Tibial artery (tissue), 4 donors: ENCODE results near the gene MSH3.
"Not testable (repeated sequence)": the region's sequence is repeated elsewhere in the genome, so short reads cannot be mapped to it uniquely, and the experiment has no call there.

Experiments used
- DNase-seq, 2 donors: peaks; one replicate each; pipeline ENCODE4 v3.0.0-alpha.2; 2019
- H3K27ac ChIP-seq, 2 donors: fragments of 200-600 bp; sonication (generic) in 1 of 2; 1 replicate in 1 of 2; 2 replicates in 1 of 2; pipeline ENCODE4 v1.5.1; 2018 to 2019; ENCODE audit warnings: mild to moderate bottlenecking in 1 of 2
- H3K27me3 ChIP-seq, 2 donors: fragments of 200-600 bp; sonication (generic) in 1 of 2; one replicate each; pipeline versions ENCODE4 v1.5.1 to v1.6.0; 2016 to 2019
- H3K36me3 ChIP-seq, 3 donors: fragments of 200-600 bp; sonication (generic) in 2 of 3; one replicate each; pipeline ENCODE4 v1.5.1; 2016 to 2019; ENCODE audit warnings: mild to moderate bottlenecking in 2 of 3
- H3K4me1 ChIP-seq, 4 donors: fragments of 200-600 bp; sonication (generic) in 2 of 4; 1 replicate in 3 of 4; 2 replicates in 1 of 4; pipeline ENCODE4 v1.5.1; 2016 to 2019
- H3K4me3 ChIP-seq, 2 donors: fragments of 200-600 bp; sonication (generic) in 1 of 2; 1 replicate in 1 of 2; 2 replicates in 1 of 2; pipeline ENCODE4 v1.5.1; 2018 to 2019; ENCODE audit warnings: mild to moderate bottlenecking in 2 of 2
- H3K9me3 ChIP-seq, 3 donors: fragments of 200-600 bp; sonication (generic) in 1 of 3; one replicate each; pipeline ENCODE4 v1.5.1; 2016 to 2019
- intact Hi-C: fragments of 100-400 bp; cut with DNase I; formaldehyde crosslinking; loops from one replicate; pipeline ENCODE4 v1.15.0; 2023; ENCODE audit warnings: low total_unique reads
- TF ChIP-seq, protein P1 (sequence below), 2 experiments: fragments of 200-600 bp in 1 of 2; fragments of 450-650 bp in 1 of 2; IDR thresholded peaks; one replicate each; pipeline ENCODE4 v1.5.1; 2017 to 2019; ENCODE audit warnings: antibody characterized with exemption in 2 of 2, mild to moderate bottlenecking in 1 of 2, moderate library complexity in 1 of 2

The MSH3 gene

DNA sequence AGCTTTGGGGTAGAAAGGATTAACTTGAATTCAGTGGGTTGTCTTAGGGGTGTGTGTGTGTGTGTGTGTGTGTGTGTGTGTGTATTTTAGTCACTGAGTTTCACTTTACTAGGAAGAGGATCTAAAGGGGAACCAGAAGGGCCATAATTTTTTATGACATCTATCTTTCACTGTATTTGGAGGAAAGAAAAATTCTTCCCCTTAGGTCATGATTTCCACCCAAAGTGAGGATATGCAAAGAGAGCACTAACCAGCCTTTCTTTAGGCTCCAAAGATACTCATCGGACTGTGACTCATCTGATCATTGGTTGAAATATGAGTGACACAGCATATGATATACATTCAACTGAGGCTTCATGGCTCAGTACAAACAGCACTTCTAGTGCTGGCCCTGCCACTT, 230.5 kb downstream of the MSH3 start:
- Histone ChIP-seq H3K27me3 (no peaks in the 10 kb centered on the region), H3K9me3 (no peaks in the 10 kb centered on the region), H3K27ac (no peak overlapping the region), H3K4me3 (no peak overlapping the region), H3K36me3 (peaks cover 0 to 11% (median 4%) of the 10 kb centered on the region in 3 donors), H3K4me1 (no peaks in the 10 kb centered on the region)
- no peak for DNase-seq
- intact Hi-C loops: no loop called here
- TF ChIP-seq, protein P1, sequence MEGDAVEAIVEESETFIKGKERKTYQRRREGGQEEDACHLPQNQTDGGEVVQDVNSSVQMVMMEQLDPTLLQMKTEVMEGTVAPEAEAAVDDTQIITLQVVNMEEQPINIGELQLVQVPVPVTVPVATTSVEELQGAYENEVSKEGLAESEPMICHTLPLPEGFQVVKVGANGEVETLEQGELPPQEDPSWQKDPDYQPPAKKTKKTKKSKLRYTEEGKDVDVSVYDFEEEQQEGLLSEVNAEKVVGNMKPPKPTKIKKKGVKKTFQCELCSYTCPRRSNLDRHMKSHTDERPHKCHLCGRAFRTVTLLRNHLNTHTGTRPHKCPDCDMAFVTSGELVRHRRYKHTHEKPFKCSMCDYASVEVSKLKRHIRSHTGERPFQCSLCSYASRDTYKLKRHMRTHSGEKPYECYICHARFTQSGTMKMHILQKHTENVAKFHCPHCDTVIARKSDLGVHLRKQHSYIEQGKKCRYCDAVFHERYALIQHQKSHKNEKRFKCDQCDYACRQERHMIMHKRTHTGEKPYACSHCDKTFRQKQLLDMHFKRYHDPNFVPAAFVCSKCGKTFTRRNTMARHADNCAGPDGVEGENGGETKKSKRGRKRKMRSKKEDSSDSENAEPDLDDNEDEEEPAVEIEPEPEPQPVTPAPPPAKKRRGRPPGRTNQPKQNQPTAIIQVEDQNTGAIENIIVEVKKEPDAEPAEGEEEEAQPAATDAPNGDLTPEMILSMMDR (IDR thresholded peaks at IDR 0.05): no peak

GRCh38 chr5:80885396-80886000, 231.0 kb downstream of the MSH3 start:
- Histone ChIP-seq H3K4me1 (no peaks in the 10 kb centered on the region), H3K4me3 (no peak overlapping the region), H3K36me3 (peaks cover 4 to 15% (median 5%) of the 10 kb centered on the region in 3 donors), H3K27me3 (no peaks in the 10 kb centered on the region), H3K27ac (no peak overlapping the region), H3K9me3 (no peaks in the 10 kb centered on the region)
- TF ChIP-seq, protein P1 (IDR thresholded peaks at IDR 0.05): no peak
- intact Hi-C loops: no loop called here
- DNase-seq: no peak

DNA sequence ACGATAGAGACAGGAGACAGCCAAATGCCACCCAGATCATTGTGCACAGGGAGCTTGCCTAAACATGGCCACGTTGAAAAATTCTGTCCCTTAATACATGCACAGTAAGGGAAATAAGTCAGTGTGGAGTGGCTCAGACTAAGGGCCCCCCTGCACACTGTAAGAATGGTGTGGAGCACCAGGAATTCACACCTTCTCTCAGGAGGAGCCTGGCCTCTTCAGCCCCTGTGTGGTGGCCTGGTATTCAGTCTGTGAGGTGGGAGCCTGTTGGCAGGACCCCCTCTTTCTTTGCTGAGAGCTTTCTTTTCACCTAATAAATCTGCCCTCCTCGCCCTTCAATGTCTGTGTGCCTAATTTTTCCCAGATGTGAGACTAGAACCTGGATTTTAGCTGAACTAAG, 239.6 kb downstream of the MSH3 start:
- Histone ChIP-seq H3K9me3 (no peaks in the 10 kb centered on the region), H3K27ac (no peak overlapping the region), H3K27me3 (no peaks in the 10 kb centered on the region), H3K36me3 (peaks cover under 1 to 10% (median 9%) of the 10 kb centered on the region in 3 donors), H3K4me1 (no peaks in the 10 kb centered on the region), H3K4me3 (no peak overlapping the region)
- no peak for DNase-seq
- intact Hi-C loops: no loop called here
- TF ChIP-seq, protein P1 (IDR thresholded peaks at IDR 0.05): no peak

GRCh38 chr5:80895523-80895922, 241.1 kb downstream of the MSH3 start:
- no peak overlapping the region for H3K4me3 ChIP-seq
- H3K36me3 ChIP-seq: peaks cover 0 to 6% (median 4%) of the 10 kb centered on the region in 3 donors
- intact Hi-C loops: no loop called here
- H3K27me3 ChIP-seq: no peaks in the 10 kb centered on the region
- TF ChIP-seq, protein P1 (IDR thresholded peaks at IDR 0.05): no peak
- H3K4me1 ChIP-seq: no peaks in the 10 kb centered on the region
- no peaks in the 10 kb centered on the region for H3K9me3 ChIP-seq
- DNase-seq: no peak
- no peak overlapping the region for H3K27ac ChIP-seq

- H3K27ac ChIP-seq, DNase-seq, H3K27me3 ChIP-seq, H3K4me3 ChIP-seq, H3K4me1 ChIP-seq, H3K36me3 ChIP-seq, intact Hi-C loops: not testable (repeated sequence)
- H3K9me3 ChIP-seq: peaks cover 0 to 18% (median 0%) of the 10 kb centered on the region in 3 donors
Measured at GRCh38 chr5:80902624-80903023, 248.2 kb downstream of the MSH3 start.

- Histone ChIP-seq H3K9me3 (peaks cover 0 to 18% (median 0%) of the 10 kb centered on the region in 3 donors), H3K36me3 (peaks cover 0 to 10% (median 0%) of the 10 kb centered on the region in 3 donors), H3K4me1 (no peaks in the 10 kb centered on the region), H3K27ac (no peak overlapping the region), H3K4me3 (no peak overlapping the region), H3K27me3 (no peaks in the 10 kb centered on the region)
- intact Hi-C loops: no loop called here
- TF ChIP-seq, protein P1 (IDR thresholded peaks at IDR 0.05): no peak
- DNase-seq: peak in 1 of 2 donors; percentile 22
Measured at GRCh38 chr5:80904533-80905187, 250.2 kb downstream of the MSH3 start.
